GM19328 (cell line): Measurements from ENCODE around the gene SLC6A6.

ENCODE experiments used
- ATAC-seq: cut with Tn5 transposase; IDR thresholded peaks from one replicate; pipeline ENCODE4 v1.9.1; 2021; ENCODE audit warnings: mild to moderate bottlenecking, moderate library complexity; ENCODE audit not compliant: unreplicated experiment

SLC6A6 gene

GRCh38 chr3:14371573-14372474, 30.6 kb upstream of the SLC6A6 start:
- no peak for ATAC-seq

- ATAC-seq, result no peak
Observed at GRCh38 chr3:14372587-14372986, 29.8 kb upstream of the SLC6A6 start.

- ATAC-seq, result no peak
Observed at GRCh38 chr3:14373753-14374376, 28.5 kb upstream of the SLC6A6 start.

GRCh38 chr3:14374444-14374883, 27.9 kb upstream of the SLC6A6 start:
- no peak for ATAC-seq

- ATAC-seq, result no peak
Observed at GRCh38 chr3:14375192-14375591, 27.2 kb upstream of the SLC6A6 start.

- ATAC-seq, result no peak
Observed at GRCh38 chr3:14376348-14377043, 25.9 kb upstream of the SLC6A6 start.

GRCh38 chr3:14377044-14377837, 25.2 kb upstream of the SLC6A6 start:
- no peak for ATAC-seq

- no peak for ATAC-seq
Observed at GRCh38 chr3:14377838-14378169, 24.6 kb upstream of the SLC6A6 start.

GRCh38 chr3:14378415-14378814, 24.0 kb upstream of the SLC6A6 start:
- ATAC-seq, result no peak

- ATAC-seq, result no peak
Observed at GRCh38 chr3:14379843-14380242, 22.6 kb upstream of the SLC6A6 start.

- no peak for ATAC-seq
Observed at GRCh38 chr3:14386254-14386653, 16.2 kb upstream of the SLC6A6 start.

- no peak for ATAC-seq
Observed at GRCh38 chr3:14388201-14388600, 14.2 kb upstream of the SLC6A6 start.

- no peak for ATAC-seq
Observed at GRCh38 chr3:14389166-14389606, 13.2 kb upstream of the SLC6A6 start.

GRCh38 chr3:14389716-14390115, 12.7 kb upstream of the SLC6A6 start:
- no peak for ATAC-seq

GRCh38 chr3:14391033-14391432, 11.4 kb upstream of the SLC6A6 start:
- ATAC-seq, result no peak

GRCh38 chr3:14392231-14392630, 10.2 kb upstream of the SLC6A6 start:
- no peak for ATAC-seq

GRCh38 chr3:14392803-14393319, 9.5 kb upstream of the SLC6A6 start:
- no peak for ATAC-seq

GRCh38 chr3:14393440-14394106, 8.8 kb upstream of the SLC6A6 start:
- no peak for ATAC-seq

GRCh38 chr3:14396031-14396692, 6.2 kb upstream of the SLC6A6 start:
- no peak for ATAC-seq

- ATAC-seq, result no peak
Observed at GRCh38 chr3:14397046-14397445, 5.4 kb upstream of the SLC6A6 start.
